NCI-H2227 (cell line): Measurements from ENCODE around the gene SPSB2.
"Not testable (repeated sequence)": the region's sequence is repeated elsewhere in the genome, so short reads cannot be mapped to it uniquely, and the experiment has no call there.

Source experiments
- DNase-seq: peaks from one replicate; lab custom pipeline; 2025; ENCODE audit not compliant: unreplicated experiment; lab: John Stamatoyannopoulos, UW

The SPSB2 gene

DNA sequence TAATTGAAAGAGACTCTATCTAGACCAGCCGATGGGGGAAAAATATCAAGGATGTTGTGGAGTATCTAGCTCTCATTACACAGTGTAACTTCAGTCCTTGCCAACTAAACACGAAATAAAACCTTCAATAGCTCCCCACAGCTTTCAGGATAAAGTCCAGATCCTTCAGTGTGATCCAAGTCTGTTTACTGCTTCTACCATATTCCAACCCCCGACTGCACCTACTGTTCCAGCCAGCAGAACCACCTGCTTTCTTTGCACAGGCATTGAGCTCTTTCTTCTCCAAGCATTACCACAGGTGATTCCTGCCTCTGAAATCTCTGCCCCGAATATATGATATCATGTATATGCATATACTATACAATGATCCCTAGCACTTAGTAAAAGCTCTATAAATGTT lies 29.3 kb upstream of the SPSB2 start:
- DNase-seq, result no peak

DNA sequence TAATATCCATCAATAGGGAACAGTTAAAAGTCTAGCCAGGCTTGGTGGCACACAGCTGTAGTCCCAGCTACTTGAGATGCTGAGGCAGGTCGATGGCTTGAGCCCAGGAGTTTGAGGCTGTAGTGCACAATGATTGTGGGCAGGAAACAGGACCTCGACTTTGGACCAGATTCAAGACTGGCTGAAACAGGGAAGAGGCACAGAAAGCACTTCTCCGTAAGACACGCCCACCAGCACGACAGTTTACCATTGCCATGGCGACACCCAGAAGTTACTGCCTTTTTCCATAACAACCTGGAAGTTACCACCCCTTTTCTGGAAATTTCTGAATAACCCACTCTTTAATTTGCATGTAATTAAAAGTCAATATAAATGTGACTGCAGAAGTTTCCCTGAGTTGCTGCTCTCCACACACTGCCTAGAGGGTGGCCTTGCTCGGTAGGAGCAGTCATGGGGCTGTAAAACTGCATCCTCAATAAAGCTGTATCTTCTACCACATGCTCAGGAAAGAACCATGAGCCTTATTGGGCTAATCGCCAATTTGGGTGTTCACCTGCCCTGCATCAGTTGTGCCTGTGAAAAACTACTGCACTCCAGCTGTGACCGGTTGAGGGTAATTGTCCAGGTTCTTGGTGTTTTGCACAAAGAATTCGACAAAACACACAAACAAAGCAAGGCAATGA lies 26.9 kb upstream of the SPSB2 start:
- no peak for DNase-seq

DNA sequence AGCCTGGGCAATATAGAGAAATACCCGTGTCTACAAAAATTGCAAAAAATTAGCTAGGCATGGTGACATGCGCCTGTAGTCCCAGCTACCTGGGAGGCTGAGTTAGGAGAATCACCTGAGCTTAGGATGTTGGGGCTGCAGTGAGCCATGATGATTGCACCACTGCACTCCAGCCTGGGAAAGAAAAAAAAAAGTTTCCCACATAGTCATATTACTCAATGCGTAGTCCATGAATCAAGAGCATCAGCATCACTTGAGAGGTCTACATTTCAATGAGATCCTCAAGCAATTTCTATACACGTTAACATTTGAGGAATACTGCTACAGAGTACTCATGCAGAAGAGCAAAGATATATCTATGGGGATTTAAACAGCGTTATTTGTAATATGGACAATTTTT lies 26.3 kb upstream of the SPSB2 start:
- DNase-seq, result no peak

- no peak for DNase-seq
Observed at GRCh38 chr12:6896846-6897435, 23.8 kb upstream of the SPSB2 start.

GRCh38 chr12:6894321-6894720 lies 21.2 kb upstream of the SPSB2 start:
- no peak for DNase-seq

GRCh38 chr12:6892683-6893082 lies 19.6 kb upstream of the SPSB2 start:
- not testable (repeated sequence) for DNase-seq

- DNase-seq, result no peak
Observed at GRCh38 chr12:6891646-6892001, 18.5 kb upstream of the SPSB2 start.

GRCh38 chr12:6890789-6891645 lies 17.9 kb upstream of the SPSB2 start:
- peak; percentile 97 for DNase-seq

DNA sequence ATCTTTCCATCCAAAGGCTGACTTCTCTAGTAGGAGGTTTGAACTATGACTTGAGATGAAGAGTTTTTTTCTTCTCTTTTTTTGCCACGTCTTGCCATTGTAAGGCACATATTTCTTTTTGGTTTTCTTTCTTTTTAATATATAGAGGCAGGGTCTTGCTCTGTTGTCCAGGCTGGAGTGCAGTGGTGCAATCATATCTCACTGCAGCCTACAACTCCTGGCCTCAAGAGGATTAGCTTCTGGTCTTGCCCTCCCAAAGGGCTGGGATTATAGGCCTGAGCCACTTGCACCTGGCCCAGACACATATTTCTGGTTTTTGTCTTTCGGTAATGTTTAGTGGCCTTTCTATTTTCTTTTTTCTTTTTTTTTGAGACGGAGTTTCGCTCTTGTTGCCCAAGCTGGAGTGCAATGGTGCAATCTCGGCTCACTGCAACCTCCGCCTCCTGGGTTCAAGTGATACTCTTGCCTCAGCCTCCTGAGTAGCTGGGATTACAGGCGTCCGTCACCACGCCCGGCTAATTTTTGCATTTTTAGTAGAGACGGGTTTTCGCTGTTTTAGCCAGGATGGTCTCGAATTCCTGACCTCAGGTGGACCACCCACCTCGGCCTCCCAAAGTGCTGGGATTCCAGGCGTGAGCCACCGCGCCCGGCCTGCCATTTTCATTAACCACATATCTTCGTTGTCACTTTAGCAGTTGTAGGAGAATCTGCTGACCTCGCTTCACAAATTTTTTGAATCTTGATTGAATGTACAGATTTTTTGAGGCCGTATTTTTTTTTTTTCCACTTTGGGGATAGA lies 16.9 kb upstream of the SPSB2 start:
- not testable (repeated sequence) for DNase-seq

DNA sequence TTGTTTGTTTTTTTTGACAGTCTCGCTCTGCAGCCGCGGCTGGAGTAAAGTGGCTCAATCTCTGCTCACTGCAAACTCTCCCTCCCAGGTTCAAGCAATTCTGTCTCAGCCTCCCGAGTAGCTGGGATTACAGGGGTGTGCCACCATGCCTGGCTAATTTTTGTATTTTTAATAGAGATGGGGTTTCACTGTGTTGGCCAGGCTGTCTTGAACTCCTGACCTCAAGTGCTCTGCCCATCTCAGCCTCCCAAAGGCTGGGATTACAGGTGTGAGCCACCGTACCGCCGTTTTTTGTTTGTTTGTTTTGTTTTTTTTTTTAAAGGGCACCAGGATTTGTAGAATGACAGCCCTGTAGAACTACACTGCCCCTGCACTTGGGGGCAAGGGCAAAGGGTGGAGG lies 15.7 kb upstream of the SPSB2 start:
- DNase-seq, result not testable (repeated sequence)

DNA sequence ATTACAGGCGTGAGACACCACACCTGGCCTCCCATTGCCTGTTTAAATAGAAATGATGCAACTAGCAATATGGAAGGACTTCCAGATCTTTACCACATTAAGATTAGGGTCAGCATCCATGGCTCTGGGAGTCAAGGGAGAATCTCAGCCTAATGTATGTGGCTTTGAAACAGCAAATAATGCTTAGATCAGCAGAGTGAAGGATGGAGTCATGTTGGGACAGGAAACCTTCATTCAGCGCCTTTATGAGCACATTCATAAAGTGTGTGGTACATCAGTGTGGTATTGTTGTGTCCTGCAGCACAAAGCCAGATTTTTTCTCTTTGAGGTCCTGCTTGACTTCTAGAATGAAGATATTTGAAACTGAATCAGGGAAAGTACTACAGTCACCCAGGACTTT lies 15.3 kb upstream of the SPSB2 start:
- DNase-seq, result no peak

DNA sequence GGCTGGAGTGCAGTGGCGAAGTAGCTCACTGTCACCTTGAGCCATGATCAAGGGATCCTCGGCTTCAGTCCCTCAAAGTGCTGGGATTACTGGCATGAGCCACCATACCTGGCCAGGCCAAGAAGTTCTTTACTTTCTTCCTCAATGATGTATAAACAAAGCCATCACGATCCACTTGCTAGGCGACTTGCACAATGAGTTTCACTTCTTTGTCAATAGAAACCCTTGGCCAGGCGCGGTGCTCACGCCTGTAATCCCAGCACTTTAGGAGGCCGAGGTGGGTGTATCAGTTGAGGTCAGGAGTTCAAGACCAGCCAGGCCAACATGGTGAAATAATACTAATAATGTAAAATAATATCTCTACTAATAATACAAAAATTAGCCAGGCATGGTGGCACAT lies 14.4 kb upstream of the SPSB2 start:
- DNase-seq, result no peak

DNA sequence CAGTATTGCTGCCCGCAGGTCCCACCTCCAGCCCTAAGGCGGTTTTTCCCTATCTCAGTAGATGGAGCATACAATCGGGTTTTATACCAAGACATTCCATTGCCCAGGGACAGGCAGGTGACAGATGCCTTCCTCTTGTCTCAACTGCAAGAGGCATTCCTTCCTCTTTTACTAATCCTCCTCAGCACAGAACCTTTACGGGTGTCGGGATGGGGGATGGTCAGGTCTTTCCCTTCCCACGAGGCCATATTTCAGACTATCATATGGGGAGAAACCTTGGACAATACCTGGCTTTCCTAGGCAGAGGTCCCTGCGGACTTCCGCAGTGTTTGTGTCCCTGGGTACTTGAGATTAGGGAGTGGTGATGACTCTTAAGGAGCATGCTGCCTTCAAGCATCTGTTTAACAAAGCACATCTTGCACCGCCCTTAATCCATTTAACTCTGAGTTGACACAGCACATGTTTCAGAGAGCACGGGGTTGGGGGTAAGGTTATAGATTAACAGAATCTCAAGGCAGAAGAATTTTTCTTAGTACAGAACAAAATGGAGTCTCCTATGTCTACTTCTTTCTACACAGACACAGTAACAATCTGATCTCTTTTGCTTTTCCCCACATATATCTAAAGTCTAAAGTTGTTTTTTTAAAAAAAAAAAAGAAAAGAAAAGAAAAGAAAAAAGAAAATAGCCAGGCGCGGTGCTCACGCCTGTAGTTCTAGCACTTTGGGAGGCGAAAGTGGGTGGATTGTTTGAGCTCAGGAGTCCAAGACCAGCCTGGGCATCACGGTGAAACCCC lies 13.3 kb upstream of the SPSB2 start:
- not testable (repeated sequence) for DNase-seq

- no peak for DNase-seq
Observed at GRCh38 chr12:6884539-6884938, 11.4 kb upstream of the SPSB2 start.

DNA sequence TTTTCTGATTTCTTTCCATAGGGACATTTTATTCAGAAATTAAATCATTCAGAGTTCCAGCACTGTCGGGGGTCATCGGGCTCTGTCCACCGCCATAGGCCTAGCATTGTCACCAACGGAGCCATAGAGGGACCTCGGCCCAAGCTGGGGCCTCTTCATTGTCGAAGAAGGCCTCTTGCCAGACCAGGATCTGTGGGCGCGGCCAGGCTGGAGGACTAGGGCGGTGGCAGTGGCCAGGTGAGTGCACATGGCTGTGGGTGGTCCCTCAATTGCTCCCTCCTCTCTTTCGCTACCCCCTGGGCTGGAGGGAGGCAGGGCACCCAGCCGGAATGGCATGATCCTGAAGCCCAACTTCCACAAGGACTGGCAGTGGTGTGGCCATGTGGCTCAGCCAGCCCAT lies 10.6 kb upstream of the SPSB2 start:
- no peak for DNase-seq

DNA sequence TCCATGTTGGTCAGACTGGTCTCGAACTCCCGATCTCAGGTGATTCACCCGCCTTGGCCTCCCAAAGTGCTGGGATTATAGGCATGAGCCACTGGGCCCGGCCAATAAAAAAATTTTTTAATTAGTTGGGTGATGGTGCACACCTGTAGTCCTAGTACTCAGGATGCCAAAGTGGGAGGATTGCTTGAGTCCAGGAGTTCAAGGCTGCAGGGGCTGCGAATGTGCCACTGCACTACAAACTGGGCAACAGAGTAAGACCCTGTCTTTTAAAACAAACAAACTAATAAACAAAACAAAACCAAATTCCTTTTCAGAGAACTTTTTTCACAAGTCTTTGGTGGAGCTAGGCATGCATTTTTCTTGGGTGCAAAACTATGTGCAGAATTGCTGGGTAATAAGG lies 10.1 kb upstream of the SPSB2 start:
- DNase-seq, result no peak

DNA sequence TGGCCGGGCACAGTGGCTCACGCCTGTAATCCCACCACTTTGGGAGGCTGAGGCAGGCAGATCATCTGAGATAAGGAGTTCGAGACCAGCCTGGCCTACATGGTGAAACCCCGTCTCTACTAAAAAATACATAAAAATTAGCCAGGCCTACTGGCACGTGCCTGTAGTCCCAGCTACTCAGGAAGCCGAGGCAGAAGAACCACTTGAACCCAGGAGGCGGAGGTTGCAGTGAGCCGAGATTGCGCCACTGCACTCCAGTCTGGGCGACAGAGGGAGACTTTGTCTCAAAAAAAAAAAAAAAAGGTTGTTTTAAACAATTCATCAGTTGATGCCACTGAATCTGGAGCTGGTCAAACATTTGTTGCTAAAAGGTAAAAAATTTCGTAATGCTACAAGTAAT lies 6.7 kb upstream of the SPSB2 start:
- not testable (repeated sequence) for DNase-seq

- not testable (repeated sequence) for DNase-seq
Observed at GRCh38 chr12:6874015-6874368, 889 bp upstream of the SPSB2 start.

- DNase-seq, result peak; percentile 85
Observed at GRCh38 chr12:6872073-6873048, 742 bp downstream of the SPSB2 start.
